HG02571 (cell line): ENCODE data around the gene ASIC4.

Experiments used
- ATAC-seq: cut with Tn5 transposase; IDR thresholded peaks from one replicate; pipeline ENCODE4 v1.9.1; 2021; ENCODE audit warnings: mild to moderate bottlenecking, moderate library complexity; ENCODE audit not compliant: unreplicated experiment

ASIC4 gene

DNA sequence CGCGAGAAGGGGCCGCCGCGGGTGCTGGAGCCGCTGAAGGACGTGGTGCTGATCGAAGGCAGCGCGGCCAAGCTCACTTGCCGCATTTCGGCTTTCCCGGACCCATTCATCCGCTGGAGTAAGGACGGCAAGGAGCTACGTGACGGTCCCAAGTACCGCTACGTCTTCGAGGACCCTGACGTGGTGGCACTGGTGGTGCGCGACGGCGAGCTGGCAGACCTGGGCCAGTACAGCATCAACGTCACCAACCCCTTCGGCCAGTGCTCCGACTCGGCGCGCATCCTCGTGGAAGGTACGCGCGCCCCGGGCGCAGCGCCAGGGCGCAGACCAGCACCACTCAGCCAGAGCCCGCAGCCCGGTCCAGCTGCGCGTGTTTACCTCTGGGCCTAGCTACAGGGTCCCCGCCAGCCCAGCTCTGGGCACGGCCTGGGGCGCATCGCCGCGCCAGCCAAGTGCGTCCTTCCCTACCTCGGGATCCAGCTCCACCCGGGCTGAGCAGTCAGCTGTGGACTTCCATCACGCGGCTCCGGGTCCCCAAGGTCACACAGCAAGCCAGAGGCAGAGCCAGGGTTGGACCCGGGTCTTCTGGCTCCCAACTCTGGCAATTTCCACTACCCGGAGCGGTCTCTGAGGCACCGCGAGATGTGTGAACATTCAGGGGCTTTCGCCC, 17.3 kb upstream of the ASIC4 start:
- ATAC-seq = no peak

GRCh38 chr2:219497495-219498279, 16.6 kb upstream of the ASIC4 start:
- peak; percentile 38 for ATAC-seq

GRCh38 chr2:219498280-219499057, 15.8 kb upstream of the ASIC4 start, which contains the start of gene GMPPA:
GMPPA (plus strand) TSS chr2:219498891; CDS start chr2:219499976, 1,085 bp downstream.
- ATAC-seq = peak; percentile 94

- no peak for ATAC-seq
These were observed 15.3 kb upstream of the ASIC4 start for GRCh38 chr2:219499058-219499307.

DNA sequence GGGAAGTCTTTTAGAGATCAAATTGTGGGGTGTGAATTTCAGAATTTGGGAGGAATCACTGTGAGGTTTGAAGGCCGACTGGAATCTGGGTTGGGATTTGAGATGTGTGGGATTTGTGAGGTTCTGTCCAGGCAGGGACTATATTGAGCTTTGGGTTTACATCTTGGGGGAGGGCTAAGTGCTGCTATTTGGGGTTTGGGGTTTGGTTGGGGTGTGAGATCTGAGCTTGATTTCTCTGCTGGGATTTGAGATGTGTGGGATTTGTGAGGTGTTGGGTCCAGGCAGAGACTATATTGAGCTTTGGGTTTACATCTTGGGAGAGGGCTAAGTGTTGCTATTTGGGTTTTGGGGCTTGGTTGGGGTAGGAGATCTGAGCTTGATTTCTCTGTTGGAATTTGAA, 14.7 kb upstream of the ASIC4 start:
- ATAC-seq = no peak

DNA sequence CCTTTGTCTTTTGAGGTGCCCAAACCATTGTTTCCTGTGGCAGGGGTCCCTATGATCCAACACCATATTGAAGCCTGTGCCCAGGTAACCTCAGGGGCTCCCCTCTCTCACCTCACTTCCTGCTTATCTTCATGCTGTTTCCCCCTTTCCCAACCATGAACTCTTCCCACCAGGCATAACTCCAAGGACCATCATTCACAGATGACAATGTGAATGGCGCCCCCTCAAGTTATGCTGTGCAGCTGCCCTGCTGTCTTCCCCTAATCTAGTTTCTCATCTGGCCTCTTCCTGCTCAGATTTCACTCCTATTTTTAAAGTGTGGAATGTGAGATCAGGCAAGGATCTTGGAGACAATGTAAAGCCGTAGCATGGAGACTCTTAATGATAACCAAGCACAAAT, 14.1 kb upstream of the ASIC4 start:
- ATAC-seq = no peak

GRCh38 chr2:219501849-219502248, 12.4 kb upstream of the ASIC4 start:
- no peak for ATAC-seq

GRCh38 chr2:219502618-219503017, 11.7 kb upstream of the ASIC4 start:
- ATAC-seq = no peak

- no peak for ATAC-seq
These were observed 8.7 kb upstream of the ASIC4 start for GRCh38 chr2:219505585-219505984.

DNA sequence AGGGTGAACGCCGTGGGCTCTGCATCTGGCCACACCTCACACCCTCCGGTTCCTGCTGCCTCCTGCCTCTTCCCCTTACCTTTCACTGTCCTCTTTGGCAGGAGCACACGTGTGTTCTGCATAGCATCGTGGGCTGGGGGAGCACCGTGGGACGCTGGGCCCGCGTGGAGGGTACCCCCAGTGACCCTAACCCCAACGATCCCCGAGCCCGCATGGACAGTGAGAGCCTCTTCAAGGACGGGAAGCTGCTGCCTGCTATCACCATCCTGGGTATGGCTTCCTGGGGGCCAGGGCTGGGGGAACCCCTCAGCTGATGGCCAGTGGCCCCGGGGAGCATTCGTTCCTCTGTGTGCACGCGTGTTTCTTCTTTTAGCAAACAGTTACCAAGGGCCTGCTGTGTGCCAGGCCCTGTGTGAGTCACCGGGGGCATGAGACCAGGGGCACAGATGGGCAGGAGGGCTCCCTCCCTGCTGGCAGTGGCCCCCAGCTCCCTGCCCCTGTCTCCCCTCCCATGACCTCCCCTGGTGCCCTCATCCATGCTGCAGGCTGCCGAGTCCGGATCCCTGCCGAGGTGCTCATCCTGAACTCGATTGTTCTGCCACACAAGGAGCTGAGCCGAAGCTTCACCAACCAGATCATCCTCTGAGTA, 8.0 kb upstream of the ASIC4 start:
- no peak for ATAC-seq

- ATAC-seq = no peak
These were observed 7.3 kb upstream of the ASIC4 start for GRCh38 chr2:219506802-219507526.

DNA sequence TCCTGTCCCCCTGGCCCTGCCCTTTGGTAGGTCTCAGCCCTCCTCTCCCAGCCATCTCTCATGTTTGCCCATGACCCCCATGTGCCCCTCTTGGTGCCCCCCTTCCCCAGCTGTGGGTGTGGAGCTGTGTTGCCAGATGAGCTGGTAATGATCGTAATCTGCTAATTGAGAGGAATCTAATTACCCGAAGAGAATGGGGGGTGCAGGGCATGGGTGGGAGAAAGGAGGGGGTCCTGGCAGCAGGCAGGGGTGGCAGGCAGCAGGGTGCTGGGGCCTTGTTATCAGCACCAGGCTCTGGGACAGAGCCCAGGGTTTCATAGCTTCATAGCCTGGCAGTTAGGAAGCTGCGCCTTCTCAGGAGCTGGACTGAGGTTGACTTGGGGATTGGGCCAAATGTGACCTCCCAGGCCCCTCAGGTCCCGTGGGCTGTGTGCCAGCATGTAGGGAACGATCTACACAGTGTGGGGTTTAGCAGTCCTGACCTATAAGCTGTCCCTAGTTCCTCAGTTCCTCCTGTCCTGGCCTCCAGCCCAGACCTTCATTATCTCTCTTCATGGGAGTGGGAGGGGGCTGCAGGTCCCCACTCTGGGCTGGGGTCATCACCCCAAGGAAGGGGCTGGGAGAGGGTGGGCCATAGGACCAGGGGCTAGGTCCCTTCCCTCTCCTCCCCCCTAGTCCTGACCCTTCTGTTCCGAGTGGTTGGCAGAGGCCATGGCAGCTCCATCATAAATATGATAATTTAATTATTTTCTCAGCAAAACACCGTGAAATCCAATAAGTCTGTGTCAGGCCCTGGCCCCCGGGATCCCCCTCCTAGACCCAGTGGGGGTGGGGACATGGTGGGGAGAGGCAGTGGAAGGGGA, 6.5 kb upstream of the ASIC4 start:
- ATAC-seq = no peak

DNA sequence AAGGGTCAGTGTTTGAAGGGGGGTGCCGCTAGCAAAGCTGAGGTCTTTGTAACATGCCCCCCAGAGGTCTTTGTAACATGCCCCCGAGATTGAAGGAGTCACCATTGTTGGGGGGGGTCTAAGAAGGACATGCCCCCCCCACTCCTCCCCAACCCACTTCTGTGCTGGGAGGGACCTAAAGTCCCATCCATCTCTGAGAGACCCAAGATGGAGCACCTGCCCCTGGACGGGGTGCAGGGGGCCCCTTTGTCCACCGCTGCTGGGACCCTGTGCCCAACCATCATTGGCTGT, 5.9 kb upstream of the ASIC4 start:
- ATAC-seq = no peak

GRCh38 chr2:219508971-219509779, 5.1 kb upstream of the ASIC4 start:
- peak; percentile 13 for ATAC-seq

- ATAC-seq = peak; percentile 66
These were observed 4.3 kb upstream of the ASIC4 start for GRCh38 chr2:219509780-219510511.

DNA sequence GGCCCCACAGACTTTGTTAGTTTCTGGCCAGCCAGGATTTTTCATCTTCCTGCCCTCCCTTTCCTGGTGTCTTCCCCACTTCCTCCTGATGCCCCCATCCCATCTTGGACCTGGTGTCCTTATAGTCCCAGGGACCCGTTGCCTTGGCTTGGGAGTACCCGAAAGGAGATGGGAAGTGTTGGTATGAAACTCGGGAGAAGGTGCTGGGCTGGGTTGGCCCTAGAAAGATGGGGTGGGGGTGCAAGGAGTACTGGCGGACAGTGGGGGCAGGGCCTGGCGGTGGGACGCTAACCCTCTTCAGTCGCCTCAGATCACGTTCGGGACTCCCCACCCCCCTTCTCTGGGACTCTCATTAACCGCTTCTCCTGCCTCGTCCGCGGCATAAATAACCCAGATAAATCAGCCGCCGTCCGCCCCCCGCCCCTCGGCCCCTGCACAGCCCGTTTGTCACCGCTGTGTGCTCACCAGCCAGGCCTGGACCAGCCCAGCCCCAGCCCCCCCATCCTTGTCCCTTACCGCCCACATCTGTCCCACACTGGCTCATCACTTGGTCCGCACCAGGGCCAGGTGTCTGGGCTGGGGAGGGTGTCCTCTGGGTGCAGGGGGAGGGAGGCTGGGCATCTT, 3.7 kb upstream of the ASIC4 start:
- ATAC-seq = no peak

- no peak for ATAC-seq
These were observed 2.5 kb upstream of the ASIC4 start for GRCh38 chr2:219511547-219512325.
